ENCODE measurements around the gene ZMYND19. TPM values are rescaled to one million over a fixed set of nuclear protein-coding genes. Genes with fewer than 3 reads are reported as not detected.

Gene ZMYND19
- total RNA-seq, 3 donors from 2014 or later: 9.4 to 17.7 (median 16.5) TPM

DNA sequence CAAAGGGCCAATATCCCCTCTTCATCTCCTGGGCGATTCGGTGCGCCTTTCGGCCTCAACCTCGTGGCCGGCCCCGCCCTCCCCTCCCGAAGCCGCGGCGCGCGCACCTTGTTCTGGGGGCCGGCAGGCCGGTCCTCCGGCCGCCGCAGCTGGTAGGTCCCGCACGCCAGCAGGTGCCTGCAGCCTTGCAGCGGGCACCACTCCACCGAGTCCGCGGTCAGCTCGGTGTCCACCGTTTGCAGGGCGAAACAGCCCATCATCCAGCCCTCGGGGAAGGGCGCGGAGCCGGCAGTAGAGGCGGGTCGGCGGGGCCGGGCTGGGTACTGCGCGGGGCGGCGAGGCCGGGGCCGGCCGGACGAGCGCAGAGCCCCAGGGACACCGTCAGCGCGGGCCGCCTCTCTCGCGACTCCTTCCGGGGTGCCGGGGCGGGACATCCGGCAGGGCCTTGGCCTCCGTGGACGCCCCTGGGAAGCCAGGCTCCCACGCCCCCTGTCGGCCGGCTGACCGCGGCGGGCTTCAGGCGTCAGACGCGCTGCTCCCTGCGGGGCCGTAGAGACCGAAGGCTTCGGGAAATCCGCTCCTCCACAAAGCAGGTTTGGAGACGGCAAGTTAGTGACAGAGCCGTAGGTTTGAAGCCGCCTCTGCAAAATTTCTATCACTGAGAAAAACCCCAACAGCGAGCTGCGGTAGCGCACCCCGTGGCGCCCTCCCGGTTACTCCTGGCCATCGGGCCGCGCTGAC is 11.6 kb downstream of the ZMYND19 start, which contains the start of gene DPH7:
Gene DPH7, minus strand, starts transcription at position 408 of the 741 bp plus-strand sequence. Its CDS starts 148 bp downstream, at position 260.
- no peaks in the 10 kb centered on the region for H3K9me3 ChIP-seq
- no peaks in the 10 kb centered on the region for H3K27me3 ChIP-seq
- peaks cover 8% of the 10 kb centered on the region in 2 donors for H3K4me1 ChIP-seq
- peak; percentile 86 to 94 for DNase-seq (ENCODE audit: low spot score in 2 of 2)
- TF ChIP-seq POLR2A (IDR thresholded peaks at IDR 0.05) (no peak), POLR2AphosphoS5 (IDR thresholded peaks at IDR 0.05) (peak; percentile 51 to 72 (median 66))
- TF ChIP-seq, protein P1, sequence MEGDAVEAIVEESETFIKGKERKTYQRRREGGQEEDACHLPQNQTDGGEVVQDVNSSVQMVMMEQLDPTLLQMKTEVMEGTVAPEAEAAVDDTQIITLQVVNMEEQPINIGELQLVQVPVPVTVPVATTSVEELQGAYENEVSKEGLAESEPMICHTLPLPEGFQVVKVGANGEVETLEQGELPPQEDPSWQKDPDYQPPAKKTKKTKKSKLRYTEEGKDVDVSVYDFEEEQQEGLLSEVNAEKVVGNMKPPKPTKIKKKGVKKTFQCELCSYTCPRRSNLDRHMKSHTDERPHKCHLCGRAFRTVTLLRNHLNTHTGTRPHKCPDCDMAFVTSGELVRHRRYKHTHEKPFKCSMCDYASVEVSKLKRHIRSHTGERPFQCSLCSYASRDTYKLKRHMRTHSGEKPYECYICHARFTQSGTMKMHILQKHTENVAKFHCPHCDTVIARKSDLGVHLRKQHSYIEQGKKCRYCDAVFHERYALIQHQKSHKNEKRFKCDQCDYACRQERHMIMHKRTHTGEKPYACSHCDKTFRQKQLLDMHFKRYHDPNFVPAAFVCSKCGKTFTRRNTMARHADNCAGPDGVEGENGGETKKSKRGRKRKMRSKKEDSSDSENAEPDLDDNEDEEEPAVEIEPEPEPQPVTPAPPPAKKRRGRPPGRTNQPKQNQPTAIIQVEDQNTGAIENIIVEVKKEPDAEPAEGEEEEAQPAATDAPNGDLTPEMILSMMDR (IDR thresholded peaks at IDR 0.05): peak; percentile 77 to 89 (median 80)
- H3K36me3 ChIP-seq: no peaks in the 10 kb centered on the region
- H3K4me3 ChIP-seq: peak within 1 kb of the TSS; percentile 66 to 96 (median 78)
- intact Hi-C loops (cut with DNase I; ENCODE audit: low total_unique reads): no loop called here
- H3K27ac ChIP-seq: peak within 1 kb of the TSS; percentile 70 to 78

DNA sequence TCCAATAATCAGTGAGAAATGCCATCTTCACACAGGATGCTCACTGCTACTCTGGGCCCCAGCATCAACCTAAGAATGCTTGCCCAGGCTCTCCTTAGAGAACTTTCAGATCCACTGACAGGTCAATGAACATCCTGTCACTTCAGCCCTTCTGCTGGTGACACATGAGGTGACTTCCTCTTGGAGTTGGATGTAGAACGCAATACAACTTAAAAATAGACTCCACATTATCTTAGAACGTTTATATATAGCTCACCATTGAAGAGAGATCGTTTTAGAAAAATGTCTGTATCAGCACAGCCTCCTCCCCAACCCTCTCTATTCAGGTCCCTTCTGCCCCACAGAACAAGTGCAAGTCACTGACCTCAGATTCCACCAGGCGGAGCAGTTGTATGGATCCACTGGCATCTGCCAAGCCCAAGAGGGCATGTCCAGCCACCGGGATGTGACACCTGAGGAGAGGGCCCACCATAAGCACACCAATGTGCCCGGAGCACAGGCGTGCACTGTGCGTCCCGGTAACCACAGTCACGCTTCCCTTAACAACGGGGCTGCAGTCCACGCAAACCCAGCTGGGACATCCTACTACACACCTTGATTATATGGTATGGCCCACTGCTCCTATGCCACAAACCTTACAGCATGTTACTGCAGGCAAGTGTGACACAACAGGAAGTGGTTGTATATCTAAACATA is 14.4 kb downstream of the ZMYND19 start:
- Histone ChIP-seq H3K27ac (no peak overlapping the region), H3K4me3 (no peak overlapping the region), H3K36me3 (no peaks in the 10 kb centered on the region), H3K9me3 (no peaks in the 10 kb centered on the region), H3K27me3 (no peaks in the 10 kb centered on the region), H3K4me1 (peaks cover 8% of the 10 kb centered on the region in 2 donors)
- intact Hi-C loops (cut with DNase I; ENCODE audit: low total_unique reads): no loop called here
- TF ChIP-seq POLR2AphosphoS5 (IDR thresholded peaks at IDR 0.05) (no peak), POLR2A (IDR thresholded peaks at IDR 0.05) (no peak)
- TF ChIP-seq, protein P1 (IDR thresholded peaks at IDR 0.05): no peak
- no peak for DNase-seq (ENCODE audit: low spot score in 2 of 2)

DNA sequence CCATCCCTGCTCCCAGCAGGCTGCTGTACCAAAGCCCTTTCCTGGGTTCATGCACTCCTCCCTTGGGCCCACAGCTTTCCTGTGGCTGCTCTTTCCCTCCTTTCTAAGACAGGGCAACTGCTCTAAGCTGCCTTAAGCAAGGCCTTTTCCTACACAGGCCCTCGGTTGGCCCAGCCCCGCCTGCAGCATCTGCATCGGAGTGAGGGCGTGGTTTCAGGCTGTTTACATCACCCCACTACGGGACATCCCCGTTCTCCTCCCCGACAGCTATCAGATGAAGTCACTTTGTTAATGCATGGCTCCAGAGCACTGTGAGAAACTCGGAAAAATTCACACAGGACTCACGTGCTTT is 15.0 kb downstream of the ZMYND19 start:
- no peaks in the 10 kb centered on the region for H3K9me3 ChIP-seq
- intact Hi-C loops (cut with DNase I; ENCODE audit: low total_unique reads): no loop called here
- H3K4me1 ChIP-seq: peaks cover 8% of the 10 kb centered on the region in 2 donors
- no peaks in the 10 kb centered on the region for H3K36me3 ChIP-seq
- H3K27me3 ChIP-seq: no peaks in the 10 kb centered on the region
- H3K4me3 ChIP-seq: no peak overlapping the region
- DNase-seq (ENCODE audit: low spot score in 2 of 2): no peak
- TF ChIP-seq, protein P1 (IDR thresholded peaks at IDR 0.05): no peak
- no peak for TF ChIP-seq POLR2AphosphoS5 (IDR thresholded peaks at IDR 0.05)
- TF ChIP-seq POLR2A (IDR thresholded peaks at IDR 0.05): no peak
- H3K27ac ChIP-seq: no peak overlapping the region

DNA sequence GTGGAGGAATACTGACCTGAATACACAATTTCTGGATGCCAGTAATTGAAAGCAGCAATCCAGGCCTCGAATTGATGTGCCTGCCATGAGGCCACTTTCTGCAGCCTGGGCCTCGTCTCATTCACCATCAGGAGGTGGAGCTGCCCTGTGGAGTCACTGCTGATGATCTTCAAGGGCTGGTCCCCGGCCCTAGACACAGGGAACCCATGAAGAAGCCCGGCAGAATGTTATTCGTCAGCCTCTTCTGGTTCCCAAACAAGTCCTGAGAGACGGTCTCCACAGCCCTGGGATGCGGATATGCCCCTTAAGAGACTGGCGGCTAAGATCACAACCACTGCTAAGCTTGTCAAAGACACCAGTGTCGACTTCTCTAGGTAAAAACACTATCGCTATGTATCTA is 16.1 kb downstream of the ZMYND19 start:
- intact Hi-C loops (cut with DNase I; ENCODE audit: low total_unique reads): no loop called here
- no peak for DNase-seq (ENCODE audit: low spot score in 2 of 2)
- H3K36me3 ChIP-seq: no peaks in the 10 kb centered on the region
- no peak overlapping the region for H3K27ac ChIP-seq
- TF ChIP-seq POLR2AphosphoS5 (IDR thresholded peaks at IDR 0.05): no peak
- TF ChIP-seq, protein P1 (IDR thresholded peaks at IDR 0.05): no peak
- no peak for TF ChIP-seq POLR2A (IDR thresholded peaks at IDR 0.05)
- H3K4me3 ChIP-seq: no peak overlapping the region
- H3K4me1 ChIP-seq: peaks cover 8% of the 10 kb centered on the region in 2 donors
- H3K9me3 ChIP-seq: no peaks in the 10 kb centered on the region
- no peaks in the 10 kb centered on the region for H3K27me3 ChIP-seq

DNA sequence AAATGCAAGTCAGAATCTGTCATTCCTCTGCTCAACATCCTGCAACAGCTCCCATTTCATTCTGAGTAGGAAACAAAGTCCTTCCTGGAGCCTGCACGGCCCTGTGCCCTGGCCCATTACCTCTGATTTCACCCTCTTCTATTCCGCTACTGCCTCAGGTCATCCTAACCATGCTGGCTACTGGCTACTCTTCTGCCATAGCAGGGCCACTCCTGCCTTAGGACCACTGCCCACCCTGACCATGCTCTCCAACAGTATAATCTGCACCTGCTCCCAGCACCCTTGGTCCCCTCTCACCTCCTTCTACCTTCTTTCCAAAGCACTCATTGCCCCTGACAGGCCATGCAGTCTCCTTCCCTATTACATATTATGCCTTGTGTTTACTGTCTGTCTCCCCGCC is 19.7 kb downstream of the ZMYND19 start:
- H3K36me3 ChIP-seq: no peaks in the 10 kb centered on the region
- no peak for TF ChIP-seq POLR2AphosphoS5 (IDR thresholded peaks at IDR 0.05)
- TF ChIP-seq POLR2A (IDR thresholded peaks at IDR 0.05): no peak
- TF ChIP-seq, protein P1 (IDR thresholded peaks at IDR 0.05): no peak
- DNase-seq (ENCODE audit: low spot score in 2 of 2): no peak
- H3K27ac ChIP-seq: no peak overlapping the region
- intact Hi-C loops (cut with DNase I; ENCODE audit: low total_unique reads): loop anchor here (2.0 kb wide), 1 partner anchor 64 kb away; no protein-coding TSS in a partner anchor
- no peaks in the 10 kb centered on the region for H3K9me3 ChIP-seq
- no peak overlapping the region for H3K4me3 ChIP-seq
- no peaks in the 10 kb centered on the region for H3K27me3 ChIP-seq
- no peaks in the 10 kb centered on the region for H3K4me1 ChIP-seq

All from breast epithelium (tissue), 4 donors.